ENCODE data around the gene RDH5. TPM values are rescaled to one million over a fixed set of nuclear protein-coding genes. Genes with fewer than 3 reads are reported as not detected.

The RDH5 gene
- total and polyA plus RNA-seq, 2 experiments from 2014 or later: 17.6 to 27.2 TPM

- Histone ChIP-seq H3K4me3 (no peak overlapping the region), H3K4me2 (ENCODE audit: unreplicated experiment) (no peak overlapping the region), H3K9ac (no peak overlapping the region), H3K4me1 (ENCODE audit: insufficient read depth) (no peaks in the 10 kb centered on the region), H4K20me1 (ENCODE audit: insufficient read depth) (no peaks in the 10 kb centered on the region), H3K79me2 (ENCODE audit: insufficient read depth) (peaks cover 55% of the 10 kb centered on the region), H3F3A (ENCODE audit: insufficient read depth) (no peaks in the 10 kb centered on the region), H2AFZ (no peak overlapping the region), H3K36me3 (ENCODE audit: low read depth) (peaks cover 11% of the 10 kb centered on the region; the same call in 1 of the 2 replicates), H3K27me3 (replicated peaks; ENCODE audit: insufficient read depth) (no peaks in the 10 kb centered on the region), H3K9me2 (ENCODE audit: insufficient read depth) (no peaks in the 10 kb centered on the region), H3K27ac (no peak overlapping the region), H3K9me3 (ENCODE audit: low read depth) (no peaks in the 10 kb centered on the region)
- no peak for TF ChIP-seq EZH2 (IDR thresholded peaks at IDR 0.05; ENCODE audit: insufficient read depth, poor library complexity, severe bottlenecking)
- TF ChIP-seq EZH2phosphoT487 (IDR thresholded peaks at IDR 0.05; ENCODE audit: insufficient read depth, low read depth): no peak
- in situ Hi-C loops (cut with MboI): no loop called here
- DNase-seq: no peak
- WGBS, 2 experiments (ENCODE audit: low coverage in 1 of 2, low lambda C conversion rate in 2 of 2, missing lambda C conversion rate in 2 of 2): 72 to 79% methylated on average over 4 to 5 of the region's 5 CpGs
Observed at GRCh38 chr12:55765736-55766290, 45.6 kb downstream of the RDH5 start.

GRCh38 chr12:55767156-55767555, 47.0 kb downstream of the RDH5 start:
- Histone ChIP-seq H2AFZ (no peak overlapping the region), H3K36me3 (ENCODE audit: low read depth) (peaks cover 22% of the 10 kb centered on the region), H3K4me3 (no peak overlapping the region), H4K20me1 (ENCODE audit: insufficient read depth) (no peaks in the 10 kb centered on the region), H3K9me2 (ENCODE audit: insufficient read depth) (no peaks in the 10 kb centered on the region), H3K79me2 (ENCODE audit: insufficient read depth) (peaks cover 57% of the 10 kb centered on the region), H3K9me3 (ENCODE audit: low read depth) (no peaks in the 10 kb centered on the region), H3K27ac (no peak overlapping the region), H3K27me3 (replicated peaks; ENCODE audit: insufficient read depth) (no peaks in the 10 kb centered on the region), H3F3A (ENCODE audit: insufficient read depth) (no peaks in the 10 kb centered on the region), H3K4me2 (ENCODE audit: unreplicated experiment) (no peak overlapping the region), H3K9ac (no peak overlapping the region), H3K4me1 (ENCODE audit: insufficient read depth) (no peaks in the 10 kb centered on the region)
- in situ Hi-C loops (cut with MboI): no loop called here
- TF ChIP-seq EZH2 (IDR thresholded peaks at IDR 0.05; ENCODE audit: insufficient read depth, poor library complexity, severe bottlenecking) (no peak), EZH2phosphoT487 (IDR thresholded peaks at IDR 0.05; ENCODE audit: insufficient read depth, low read depth) (no peak)
- DNase-seq: no peak
- 90 to 93% methylated on average over 4 of the region's 4 CpGs for WGBS, 2 experiments (ENCODE audit: low coverage in 1 of 2, low lambda C conversion rate in 2 of 2, missing lambda C conversion rate in 2 of 2)

GRCh38 chr12:55771736-55772135, 51.5 kb downstream of the RDH5 start:
- no peak overlapping the region for H3K4me3 ChIP-seq
- no peaks in the 10 kb centered on the region for H3K4me1 ChIP-seq (ENCODE audit: insufficient read depth)
- H3K27me3 ChIP-seq (replicated peaks; ENCODE audit: insufficient read depth): no peaks in the 10 kb centered on the region
- H3K36me3 ChIP-seq (ENCODE audit: low read depth): peaks cover 17% of the 10 kb centered on the region
- H3K27ac ChIP-seq: no peak overlapping the region
- no peak overlapping the region for H2AFZ ChIP-seq
- no peaks in the 10 kb centered on the region for H4K20me1 ChIP-seq (ENCODE audit: insufficient read depth)
- in situ Hi-C loops (cut with MboI): no loop called here
- TF ChIP-seq EZH2 (IDR thresholded peaks at IDR 0.05; ENCODE audit: insufficient read depth, poor library complexity, severe bottlenecking) (no peak), EZH2phosphoT487 (IDR thresholded peaks at IDR 0.05; ENCODE audit: insufficient read depth, low read depth) (no peak)
- H3F3A ChIP-seq (ENCODE audit: insufficient read depth): no peaks in the 10 kb centered on the region
- DNase-seq: no peak
- no peaks in the 10 kb centered on the region for H3K9me2 ChIP-seq (ENCODE audit: insufficient read depth)
- H3K9ac ChIP-seq: no peak overlapping the region
- H3K79me2 ChIP-seq (ENCODE audit: insufficient read depth): peaks cover 68% of the 10 kb centered on the region
- 60 to 67% methylated on average over 6 of the region's 6 CpGs for WGBS, 2 experiments (ENCODE audit: low coverage in 1 of 2, low lambda C conversion rate in 2 of 2, missing lambda C conversion rate in 2 of 2)
- no peak overlapping the region for H3K4me2 ChIP-seq (ENCODE audit: unreplicated experiment)
- no peaks in the 10 kb centered on the region for H3K9me3 ChIP-seq (ENCODE audit: low read depth)

Small RNA genes within 50 kb of the gene (small RNA-seq; reads per million reads assigned to genes)
- gene AC009779.1 (ENCODE audit: low read depth, low replicate concordance) (not detected), gene RF00017 (ENCODE audit: low read depth, low replicate concordance) (not detected)

Other genes with a start within 250 kb of the RDH5 start
- gene OR6C68, start 228.0 kb upstream of the RDH5 start, total RNA-seq (2014; rRNA removed; shearing (Covaris generic)): not detected in 2 replicates
- gene OR6C68, start 228.0 kb upstream of the RDH5 start, polyA plus RNA-seq (2016; fragmentation: Nextera tagmentation; extraction: Ambion mirVana): not detected in 2 replicates
- not detected in 2 replicates for gene OR6C4, start 170.8 kb upstream of the RDH5 start, total RNA-seq (2014; rRNA removed; shearing (Covaris generic))
- gene OR6C4, start 170.8 kb upstream of the RDH5 start, polyA plus RNA-seq (2016; fragmentation: Nextera tagmentation; extraction: Ambion mirVana): not detected in 2 replicates
- gene OR2AP1, start 147.9 kb upstream of the RDH5 start, total RNA-seq (2014; rRNA removed; shearing (Covaris generic)): not detected in 2 replicates
- not detected in 2 replicates for gene OR2AP1, start 147.9 kb upstream of the RDH5 start, polyA plus RNA-seq (2016; fragmentation: Nextera tagmentation; extraction: Ambion mirVana)
- gene OR10P1, start 83.5 kb upstream of the RDH5 start, total RNA-seq (2014; rRNA removed; shearing (Covaris generic)): not detected in 2 replicates
- gene OR10P1, start 83.5 kb upstream of the RDH5 start, polyA plus RNA-seq (2016; fragmentation: Nextera tagmentation; extraction: Ambion mirVana): not detected in 2 replicates
- gene ITGA7, start 12.5 kb upstream of the RDH5 start, total RNA-seq (2014; rRNA removed; shearing (Covaris generic)): 6.6 and 7.2 TPM in 2 replicates
- 2.0 and 2.1 TPM in 2 replicates for gene ITGA7, start 12.5 kb upstream of the RDH5 start, polyA plus RNA-seq (2016; fragmentation: Nextera tagmentation; extraction: Ambion mirVana)
- gene BLOC1S1, start 4.3 kb upstream of the RDH5 start, total RNA-seq (2014; rRNA removed; shearing (Covaris generic)): 47.6 and 110 TPM in 2 replicates
- 193 and 197 TPM in 2 replicates for gene BLOC1S1, start 4.3 kb upstream of the RDH5 start, polyA plus RNA-seq (2016; fragmentation: Nextera tagmentation; extraction: Ambion mirVana)
- gene CD63, start 8.6 kb downstream of the RDH5 start, total RNA-seq (2014; rRNA removed; shearing (Covaris generic)): 1,521 and 1,535 TPM in 2 replicates
- gene CD63, start 8.6 kb downstream of the RDH5 start, polyA plus RNA-seq (2016; fragmentation: Nextera tagmentation; extraction: Ambion mirVana): 3,562 and 3,671 TPM in 2 replicates
- 2.1 and 9.9 TPM in 2 replicates for gene GDF11, start 22.7 kb downstream of the RDH5 start, total RNA-seq (2014; rRNA removed; shearing (Covaris generic))
- gene GDF11, start 22.7 kb downstream of the RDH5 start, polyA plus RNA-seq (2016; fragmentation: Nextera tagmentation; extraction: Ambion mirVana): 0.56 and 0.67 TPM in 2 replicates
- 53.6 and 65.1 TPM in 2 replicates for gene SARNP, start 97.3 kb downstream of the RDH5 start, total RNA-seq (2014; rRNA removed; shearing (Covaris generic))
- 131 and 139 TPM in 2 replicates for gene SARNP, start 97.3 kb downstream of the RDH5 start, polyA plus RNA-seq (2016; fragmentation: Nextera tagmentation; extraction: Ambion mirVana)
- 21.1 and 21.7 TPM in 2 replicates for gene ORMDL2, start 97.6 kb downstream of the RDH5 start, total RNA-seq (2014; rRNA removed; shearing (Covaris generic))
- gene ORMDL2, start 97.6 kb downstream of the RDH5 start, polyA plus RNA-seq (2016; fragmentation: Nextera tagmentation; extraction: Ambion mirVana): 86.6 and 87.7 TPM in 2 replicates
- gene DNAJC14, start 109.2 kb downstream of the RDH5 start, total RNA-seq (2014; rRNA removed; shearing (Covaris generic)): 38.7 and 43.8 TPM in 2 replicates
- gene DNAJC14, start 109.2 kb downstream of the RDH5 start, polyA plus RNA-seq (2016; fragmentation: Nextera tagmentation; extraction: Ambion mirVana): 23.7 and 24.5 TPM in 2 replicates
- gene MMP19, start 122.5 kb downstream of the RDH5 start, total RNA-seq (2014; rRNA removed; shearing (Covaris generic)): 17.6 and 26.3 TPM in 2 replicates
- 13.8 and 15.7 TPM in 2 replicates for gene MMP19, start 122.5 kb downstream of the RDH5 start, polyA plus RNA-seq (2016; fragmentation: Nextera tagmentation; extraction: Ambion mirVana)
- gene PYM1, start 207.5 kb downstream of the RDH5 start, total RNA-seq (2014; rRNA removed; shearing (Covaris generic)): 20.1 and 25.9 TPM in 2 replicates
- gene PYM1, start 207.5 kb downstream of the RDH5 start, polyA plus RNA-seq (2016; fragmentation: Nextera tagmentation; extraction: Ambion mirVana): 33.5 and 34.4 TPM in 2 replicates
- 66.6 and 67.7 TPM in 2 replicates for gene DGKA, start 210.8 kb downstream of the RDH5 start, total RNA-seq (2014; rRNA removed; shearing (Covaris generic))
- gene DGKA, start 210.8 kb downstream of the RDH5 start, polyA plus RNA-seq (2016; fragmentation: Nextera tagmentation; extraction: Ambion mirVana): 109 and 116 TPM in 2 replicates
- 0.13 and 2.3 TPM in 2 replicates for gene PMEL, start 245.6 kb downstream of the RDH5 start, total RNA-seq (2014; rRNA removed; shearing (Covaris generic))
- gene PMEL, start 245.6 kb downstream of the RDH5 start, polyA plus RNA-seq (2016; fragmentation: Nextera tagmentation; extraction: Ambion mirVana): 0.38 and 0.76 TPM in 2 replicates
- 20.8 and 34.9 TPM in 2 replicates for gene CDK2, start 246.4 kb downstream of the RDH5 start, total RNA-seq (2014; rRNA removed; shearing (Covaris generic))
- gene CDK2, start 246.4 kb downstream of the RDH5 start, polyA plus RNA-seq (2016; fragmentation: Nextera tagmentation; extraction: Ambion mirVana): 16.2 and 16.6 TPM in 2 replicates